HepG2 (cell line): Measurements from ENCODE around the gene C10orf120.

Experiments used
- EZH2 ChIP-seq: conservative IDR thresholded peaks from 2 replicates; pipeline ENCODE4 v1.6.1; 2012; ENCODE audit warnings: mild to moderate bottlenecking, low read depth, low read length, moderate library complexity
- KLF12 ChIP-seq: sonication (generic); formaldehyde crosslinking; IDR thresholded peaks from 2 replicates; pipeline ENCODE4 v1.4.0; 2020; ENCODE audit warnings: missing genetic modification reagents, borderline replicate concordance
- MAFK ChIP-seq, 2 experiments: IDR thresholded peaks in 1 of 2; conservative IDR thresholded peaks in 1 of 2; 2 replicates each; pipeline ENCODE4 v1.6.1; 2011; ENCODE audit warnings: improper control_type of control experiment in 2 of 2, low read length in 2 of 2
- MEF2D ChIP-seq: sonication (generic); formaldehyde crosslinking; IDR thresholded peaks from 2 replicates; pipeline ENCODE4 v1.5.1; 2020; ENCODE audit warnings: mild to moderate bottlenecking, missing genetic modification reagents
- MXD3 ChIP-seq: IDR thresholded peaks from 2 replicates; pipeline ENCODE4 v1.6.1; 2016; ENCODE audit warnings: mild to moderate bottlenecking, missing biosample characterization, missing genetic modification reagents
- POLR2AphosphoS5 ChIP-seq: IDR thresholded peaks from 2 replicates; pipeline ENCODE4 v1.6.1; 2012; ENCODE audit warnings: low read depth, low read length
- SMARCC2 ChIP-seq: fragments of 450-650 bp; IDR thresholded peaks from 2 replicates; pipeline ENCODE4 v1.6.1; 2017; ENCODE audit warnings: antibody characterized with exemption, mild to moderate bottlenecking
- TBP ChIP-seq: sonication (generic); formaldehyde crosslinking; IDR thresholded peaks from 2 replicates; pipeline ENCODE4 v1.5.0; 2020; ENCODE audit warnings: missing genetic modification reagents
- TCF12 ChIP-seq, 2 experiments: fragments of 450-650 bp in 1 of 2; sonication (generic) in 1 of 2; formaldehyde crosslinking in 1 of 2; IDR thresholded peaks; 2 replicates each; pipeline versions ENCODE4 v1.6.1 to v1.8.0; 2017 to 2022; ENCODE audit warnings: antibody characterized with exemption in 1 of 2, mild to moderate bottlenecking in 1 of 2, missing genetic modification reagents in 1 of 2, moderate library complexity in 1 of 2
- TEAD2 ChIP-seq: sonication (generic); formaldehyde crosslinking; IDR thresholded peaks from 2 replicates; pipeline ENCODE4 v1.9.0; 2021; ENCODE audit warnings: missing genetic modification reagents
- ZFYVE20 ChIP-seq: sonication (generic); formaldehyde crosslinking; IDR thresholded peaks from 2 replicates; pipeline ENCODE4 v1.8.0; 2023; ENCODE audit warnings: low read depth, mild to moderate bottlenecking, moderate library complexity, missing genetic modification reagents, borderline replicate concordance
- ZNF678 ChIP-seq: sonication (generic); formaldehyde crosslinking; IDR thresholded peaks from 2 replicates; pipeline ENCODE4 v1.4.0; 2020; ENCODE audit warnings: mild to moderate bottlenecking, missing genetic modification reagents
- TF ChIP-seq, protein P1 (sequence below): sonication (generic); formaldehyde crosslinking; IDR thresholded peaks from 2 replicates; pipeline ENCODE4 v1.5.0; 2020; ENCODE audit warnings: mild to moderate bottlenecking, missing genetic modification reagents, moderate library complexity
- TF ChIP-seq, protein P2 (sequence below): sonication (generic); formaldehyde crosslinking; IDR thresholded peaks from 2 replicates; pipeline ENCODE4 v1.4.0; 2020; ENCODE audit warnings: mild to moderate bottlenecking, missing genetic modification reagents

DNA sequence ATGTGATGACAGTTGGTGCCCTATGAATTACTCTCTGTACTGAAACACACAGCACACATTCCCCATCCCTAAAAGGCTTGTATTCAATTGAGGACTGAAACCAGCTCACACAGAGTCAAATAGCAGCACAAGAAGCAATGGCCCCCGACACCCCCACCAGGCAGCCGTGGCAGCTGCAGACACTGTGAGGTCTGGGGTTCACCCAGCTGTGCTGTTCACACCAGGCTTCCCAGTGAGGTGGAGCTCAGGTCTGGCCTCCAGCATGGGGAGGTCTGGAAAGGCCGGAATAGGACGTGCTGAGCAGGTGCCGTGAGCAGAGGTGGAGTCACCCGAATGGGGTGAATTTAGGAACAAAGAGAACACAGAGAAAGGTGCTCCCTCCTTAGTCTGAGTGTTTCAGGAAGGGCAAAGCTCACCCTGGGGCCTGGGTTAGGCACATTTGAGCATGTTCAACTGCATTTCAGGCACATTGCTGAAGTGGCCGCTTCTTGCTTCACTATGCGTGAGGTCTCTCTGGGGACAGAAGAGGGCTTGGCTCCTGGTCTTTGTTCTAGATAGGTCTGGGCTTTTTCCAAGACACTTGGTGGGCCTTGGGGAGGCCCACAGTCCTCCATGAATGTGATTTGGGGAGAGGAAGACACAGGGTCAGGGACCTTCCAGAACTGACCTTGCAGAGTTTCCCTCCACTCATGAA, 41.1 kb downstream of the C10orf120 start:
- no peak for TF ChIP-seq TEAD2 (CRISPR knock-in tag)
- TF ChIP-seq SMARCC2: no peak
- TF ChIP-seq MEF2D (CRISPR knock-in tag): no peak
- no peak for TF ChIP-seq TBP (CRISPR knock-in tag)
- no peak for TF ChIP-seq ZFYVE20 (CRISPR knock-in tag)
- no peak for TF ChIP-seq MXD3 (CRISPR knock-in tag)
- no peak for TF ChIP-seq POLR2AphosphoS5
- no peak for TF ChIP-seq ZNF678
- TF ChIP-seq, protein P1, sequence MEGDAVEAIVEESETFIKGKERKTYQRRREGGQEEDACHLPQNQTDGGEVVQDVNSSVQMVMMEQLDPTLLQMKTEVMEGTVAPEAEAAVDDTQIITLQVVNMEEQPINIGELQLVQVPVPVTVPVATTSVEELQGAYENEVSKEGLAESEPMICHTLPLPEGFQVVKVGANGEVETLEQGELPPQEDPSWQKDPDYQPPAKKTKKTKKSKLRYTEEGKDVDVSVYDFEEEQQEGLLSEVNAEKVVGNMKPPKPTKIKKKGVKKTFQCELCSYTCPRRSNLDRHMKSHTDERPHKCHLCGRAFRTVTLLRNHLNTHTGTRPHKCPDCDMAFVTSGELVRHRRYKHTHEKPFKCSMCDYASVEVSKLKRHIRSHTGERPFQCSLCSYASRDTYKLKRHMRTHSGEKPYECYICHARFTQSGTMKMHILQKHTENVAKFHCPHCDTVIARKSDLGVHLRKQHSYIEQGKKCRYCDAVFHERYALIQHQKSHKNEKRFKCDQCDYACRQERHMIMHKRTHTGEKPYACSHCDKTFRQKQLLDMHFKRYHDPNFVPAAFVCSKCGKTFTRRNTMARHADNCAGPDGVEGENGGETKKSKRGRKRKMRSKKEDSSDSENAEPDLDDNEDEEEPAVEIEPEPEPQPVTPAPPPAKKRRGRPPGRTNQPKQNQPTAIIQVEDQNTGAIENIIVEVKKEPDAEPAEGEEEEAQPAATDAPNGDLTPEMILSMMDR (CRISPR knock-in tag): no peak
- TF ChIP-seq, protein P2, sequence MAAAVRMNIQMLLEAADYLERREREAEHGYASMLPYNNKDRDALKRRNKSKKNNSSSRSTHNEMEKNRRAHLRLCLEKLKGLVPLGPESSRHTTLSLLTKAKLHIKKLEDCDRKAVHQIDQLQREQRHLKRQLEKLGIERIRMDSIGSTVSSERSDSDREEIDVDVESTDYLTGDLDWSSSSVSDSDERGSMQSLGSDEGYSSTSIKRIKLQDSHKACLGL (CRISPR knock-in tag): no peak
- no peak for TF ChIP-seq KLF12
- TF ChIP-seq EZH2: no peak
- TF ChIP-seq TCF12 (IDR thresholded peaks at IDR 0.05): no peak
- no peak for TF ChIP-seq TCF12 (CRISPR knock-in tag; IDR thresholded peaks at IDR 0.05)
- no peak for TF ChIP-seq MAFK (conservative IDR thresholded peaks at IDR 0.05 in 1 of 2, IDR thresholded peaks at IDR 0.05 in 1 of 2; ENCODE audit: low read length in 2 of 2)
